Upper lobe of left lung (tissue), 6 donors: ENCODE data around the gene SEMA3A. TPM values are rescaled to one million over a fixed set of nuclear protein-coding genes. Genes with fewer than 3 reads are reported as not detected.
A peak's percentile ranks its signal among the peaks of the same experiment; 100 is the strongest.
"Not testable (repeated sequence)": the region's sequence is repeated elsewhere in the genome, so short reads cannot be mapped to it uniquely, and the experiment has no call there.

Source experiments
- ATAC-seq, 2 donors: fragments of 200-7000 bp; cut with Tn5 transposase; one replicate each; pipeline ENCODE4 v1.9.1; 2022; ENCODE audit warnings: mild to moderate bottlenecking in 2 of 2, moderate library complexity in 2 of 2; ENCODE audit not compliant: low FRiP score in 2 of 2
- DNase-seq, 2 donors: peaks; one replicate each; pipeline ENCODE4 v3.0.0-alpha.2; 2019 to 2020
- H3K27ac ChIP-seq, 4 donors: fragments of 200-600 bp; sonication (generic); one replicate each; pipeline ENCODE4 v1.5.1; 2016 to 2019
- H3K27me3 ChIP-seq, 4 donors: fragments of 200-600 bp; sonication (generic); one replicate each; pipeline ENCODE4 v1.5.1; 2017 to 2019
- H3K36me3 ChIP-seq, 4 donors: fragments of 200-600 bp; sonication (generic); one replicate each; pipeline ENCODE4 v1.5.1; 2016 to 2019
- H3K4me1 ChIP-seq, 4 donors: fragments of 200-600 bp; sonication (generic); one replicate each; pipeline ENCODE4 v1.5.1; 2018 to 2019
- H3K4me3 ChIP-seq, 4 donors: fragments of 200-600 bp; sonication (generic); one replicate each; pipeline ENCODE4 v1.5.1; 2017 to 2019; ENCODE audit warnings: mild to moderate bottlenecking in 2 of 4, moderate library complexity in 1 of 4
- H3K9me3 ChIP-seq, 4 donors: fragments of 200-600 bp; sonication (generic); one replicate each; pipeline ENCODE4 v1.5.1; 2018 to 2019
- CTCF ChIP-seq, 6 experiments: fragments of 450-650 bp in 4 of 6; fragments of 200-600 bp in 2 of 6; sonication (generic) in 2 of 6; IDR thresholded peaks; one replicate each; pipeline ENCODE4 v1.5.1; 2016 to 2019; ENCODE audit warnings: antibody characterized with exemption in 6 of 6
- EP300 ChIP-seq, 4 donors: sonication (generic); formaldehyde crosslinking; IDR thresholded peaks; one replicate each; pipeline ENCODE4 v1.5.1; 2017; ENCODE audit warnings: antibody characterized with exemption in 4 of 4, control low read depth in 2 of 4
- POLR2A ChIP-seq, 4 donors: fragments of 450-650 bp; IDR thresholded peaks; one replicate each; pipeline ENCODE4 v1.5.1; 2016 to 2017; ENCODE audit warnings: antibody characterized with exemption in 4 of 4, mild to moderate bottlenecking in 2 of 4
- POLR2AphosphoS5 ChIP-seq, 2 donors: sonication (generic); formaldehyde crosslinking; IDR thresholded peaks; one replicate each; pipeline ENCODE4 v1.5.1; 2017; ENCODE audit warnings: antibody characterized with exemption in 2 of 2
- WGBS, 2 donors: methylation state at CpG; one replicate each; pipeline ENCODE4 v1.1.5; 2017 to 2018; 5-methylcytosine and 5-hydroxymethylcytosine counted together
- total RNA-seq, 6 donors: library from RNA; depleted of rRNA in 4 of 6; stranded (reverse); fragments of >200 nt in 4 of 6; gene quantifications; one replicate each; pipeline versions ENCODE4 v1.1.0 to v1.2.1, GENCODE V29; 2016 to 2021
- donor health status: DM: no; HTN: no; CAD: no; lungs with moderate emphysema.
- donor health status: DM: no; HTN: yes; CAD: no; lungs with severe emphysema.

Gene SEMA3A
- total RNA-seq, result 1 to 10 TPM; 1.0 to 8.8 (median 3.1) TPM

DNA sequence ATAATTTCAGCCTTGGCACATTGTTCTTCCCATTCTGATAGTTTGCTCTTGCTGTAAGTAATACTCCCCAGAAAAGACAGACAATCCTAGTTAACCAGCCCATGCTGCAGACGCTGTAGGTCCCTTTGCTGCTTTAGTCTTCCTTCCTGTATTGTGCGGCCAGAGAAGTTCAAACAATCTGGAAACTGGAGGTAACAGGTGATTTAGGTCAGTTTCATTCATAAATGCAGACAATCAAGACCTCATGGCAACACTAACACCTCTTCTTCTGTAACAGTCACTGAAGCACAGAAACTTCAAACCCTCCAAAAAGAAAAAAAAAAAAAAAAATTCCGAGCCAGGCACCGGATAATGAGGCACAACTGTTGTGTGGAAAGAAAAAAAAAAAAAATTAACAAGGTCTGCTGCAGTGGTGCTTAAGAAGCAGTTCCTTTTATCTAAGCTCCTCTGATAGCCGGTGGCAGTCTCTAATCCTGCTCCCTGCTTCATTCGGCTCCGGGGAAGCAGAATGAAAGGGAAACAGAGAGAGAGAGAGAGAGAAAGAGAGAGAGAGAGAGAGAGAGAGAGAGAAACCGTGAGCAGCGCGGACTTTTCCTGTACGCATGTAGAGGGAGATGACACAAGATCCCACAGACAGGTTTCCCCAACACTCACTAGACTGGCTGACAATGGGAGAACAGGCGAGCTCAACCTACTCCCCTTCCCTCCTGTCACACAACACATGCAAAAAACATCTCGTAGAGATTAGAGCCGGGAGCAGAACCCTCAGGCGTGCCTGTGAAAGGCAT is at the start of gene SEMA3A:
SEMA3A (minus strand) TSS at position 306 of the 788 bp plus-strand sequence; CDS start at position 103, 203 bp downstream.
- Histone ChIP-seq H3K4me1 (peaks cover 0 to 6% (median 4%) of the 10 kb centered on the region in 4 donors), H3K27me3 (no peaks in the 10 kb centered on the region), H3K27ac (peak within 1 kb of the TSS; percentile 10 to 50 (median 39)), H3K36me3 (no peaks in the 10 kb centered on the region), H3K4me3 (peak within 1 kb of the TSS; percentile 8 to 53 (median 42)), H3K9me3 (no peaks in the 10 kb centered on the region)
- 1 to 2% methylated on average over 15 of the region's 15 CpGs for WGBS, 2 donors
- ATAC-seq, result peak in 1 of 2 donors; percentile 74
- TF ChIP-seq EP300 (IDR thresholded peaks at IDR 0.05), result no peak
- TF ChIP-seq CTCF (IDR thresholded peaks at IDR 0.05), result peak in 3 of 6 experiments; percentile 9 to 15 (median 13)
- DNase-seq, result peak in 1 of 2 donors; percentile 22

DNA sequence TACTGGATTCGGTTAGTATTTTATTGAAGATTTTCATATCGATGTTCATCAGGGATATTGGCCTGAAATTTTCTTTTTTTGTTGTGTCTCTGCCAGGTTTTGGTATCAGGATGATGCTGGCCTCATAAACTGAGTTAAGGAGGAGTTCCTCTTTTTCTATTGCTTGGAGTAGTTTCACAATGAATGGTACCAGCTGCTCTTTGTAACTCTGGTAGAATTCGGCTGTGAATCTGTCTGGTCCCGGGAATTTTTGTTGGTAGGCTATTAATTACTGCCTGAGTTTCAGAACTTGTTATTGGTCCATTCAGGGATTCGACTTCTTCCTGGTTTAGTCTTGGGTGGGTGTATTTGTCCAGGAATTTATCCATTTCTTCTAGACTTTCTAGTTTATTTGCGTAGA is 48.4 kb upstream of the SEMA3A start:
- WGBS, 2 donors, result 86 to 89% methylated on average over 6 of the region's 6 CpGs

DNA sequence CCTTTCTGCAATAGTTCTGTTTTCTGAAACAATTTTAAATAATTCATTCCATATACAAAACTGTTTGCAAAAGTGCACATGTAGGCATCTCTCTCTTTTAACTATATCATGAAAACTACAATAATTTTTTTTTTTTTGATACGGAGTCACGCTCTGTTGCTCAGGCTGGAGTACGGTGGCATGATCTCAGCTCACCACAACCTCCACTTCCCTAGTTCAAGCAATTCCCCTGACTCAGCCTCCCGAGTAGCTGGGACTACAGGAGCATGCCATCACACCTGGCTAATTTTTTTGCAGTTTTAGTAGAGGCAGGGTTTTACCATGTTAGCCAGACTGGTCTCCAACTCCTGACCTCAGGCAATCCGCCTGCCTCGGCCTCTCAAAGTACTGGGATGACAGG is 44.0 kb upstream of the SEMA3A start:
- H3K4me1 ChIP-seq, result no peaks in the 10 kb centered on the region
- TF ChIP-seq POLR2A (IDR thresholded peaks at IDR 0.05) (no peak), EP300 (IDR thresholded peaks at IDR 0.05) (no peak), POLR2AphosphoS5 (IDR thresholded peaks at IDR 0.05) (no peak), CTCF (IDR thresholded peaks at IDR 0.05) (no peak)
- H3K36me3 ChIP-seq, result no peaks in the 10 kb centered on the region
- ATAC-seq (no peak), DNase-seq (no peak)
- peaks cover 0 to 3% (median under 1%) of the 10 kb centered on the region in 4 donors for H3K9me3 ChIP-seq
- H3K27ac ChIP-seq, result no peak overlapping the region
- WGBS, 2 donors, result 77 to 93% methylated on average over 6 of the region's 6 CpGs
- H3K27me3 ChIP-seq, result no peaks in the 10 kb centered on the region
- H3K4me3 ChIP-seq, result no peak overlapping the region

More for the DNA sequence above, 48.4 kb upstream of the SEMA3A start:
- not testable (repeated sequence) for H3K4me1 ChIP-seq, H3K36me3 ChIP-seq, DNase-seq, H3K27me3 ChIP-seq, H3K27ac ChIP-seq, H3K9me3 ChIP-seq, ATAC-seq, H3K4me3 ChIP-seq

- Histone ChIP-seq H3K27me3 (no peaks in the 10 kb centered on the region), H3K9me3 (no peaks in the 10 kb centered on the region), H3K36me3 (no peaks in the 10 kb centered on the region), H3K27ac (no peak overlapping the region), H3K4me3 (no peak overlapping the region), H3K4me1 (no peaks in the 10 kb centered on the region)
- ATAC-seq (no peak), DNase-seq (no peak)
- TF ChIP-seq POLR2AphosphoS5 (IDR thresholded peaks at IDR 0.05) (no peak), CTCF (IDR thresholded peaks at IDR 0.05) (no peak), EP300 (IDR thresholded peaks at IDR 0.05) (no peak), POLR2A (IDR thresholded peaks at IDR 0.05) (no peak)
- WGBS, 2 donors, result 78 to 84% methylated on average over 1 of the region's 1 CpG
Observed at GRCh38 chr7:84237533-84238173, 43.1 kb upstream of the SEMA3A start.

DNA sequence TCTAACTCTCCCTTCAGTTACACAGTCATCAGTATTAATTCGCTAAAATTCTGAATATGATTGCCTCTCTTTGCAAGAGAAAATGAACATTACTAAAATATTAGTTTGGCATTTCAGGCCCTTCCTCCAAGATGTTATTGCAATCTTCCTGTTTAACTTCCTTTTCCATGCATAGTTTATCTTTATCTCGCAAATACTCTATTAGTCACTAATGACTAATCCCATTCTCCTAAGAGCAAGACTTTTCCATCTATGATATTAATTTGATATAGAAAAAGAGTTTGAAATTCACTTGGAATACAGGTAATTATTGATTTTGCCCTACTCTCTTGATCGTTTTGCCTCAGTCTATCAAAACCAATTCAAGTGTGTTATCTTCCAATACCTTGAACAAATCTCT is 41.8 kb upstream of the SEMA3A start:
- Histone ChIP-seq H3K27me3 (no peaks in the 10 kb centered on the region), H3K4me3 (no peak overlapping the region), H3K4me1 (no peaks in the 10 kb centered on the region), H3K9me3 (no peaks in the 10 kb centered on the region), H3K36me3 (no peaks in the 10 kb centered on the region), H3K27ac (no peak overlapping the region)
- TF ChIP-seq CTCF (IDR thresholded peaks at IDR 0.05), result no peak
- TF ChIP-seq EP300 (IDR thresholded peaks at IDR 0.05), result no peak
- TF ChIP-seq POLR2AphosphoS5 (IDR thresholded peaks at IDR 0.05), result no peak
- ATAC-seq (no peak), DNase-seq (no peak)
- WGBS, 2 donors, result 63 to 68% methylated on average over 3 of the region's 3 CpGs
